Liver (tissue), 9 donors: Measurements from ENCODE around the gene TAOK2. TPM values are rescaled to one million over a fixed set of nuclear protein-coding genes. Genes with fewer than 3 reads are reported as not detected.

Experiments used
- DNase-seq: peaks from one replicate; pipeline ENCODE4 v3.0.0-alpha.2; 2017; ENCODE audit warnings: low spot score
- H3K27ac ChIP-seq, 2 donors: one replicate each; pipeline ENCODE4 v1.7.0; 2013; ENCODE audit warnings: inconsistent platforms in 2 of 2, low read length in 2 of 2, control low read depth in 1 of 2, low read depth in 1 of 2, mild to moderate bottlenecking in 1 of 2
- H3K27me3 ChIP-seq, 4 donors: one replicate each; pipeline versions ENCODE4 v1.6.1 to v1.7.0; 2013; ENCODE audit warnings: low read length in 3 of 4, inconsistent platforms in 1 of 4, mild to moderate bottlenecking in 1 of 4, moderate library complexity in 1 of 4; ENCODE audit not compliant: control insufficient read depth in 4 of 4, insufficient read depth in 4 of 4
- H3K36me3 ChIP-seq, 4 donors: one replicate each; pipeline versions ENCODE4 v1.6.1 to v1.7.0; 2013; ENCODE audit warnings: low read length in 3 of 4, mild to moderate bottlenecking in 3 of 4, low read depth in 1 of 4, moderate library complexity in 1 of 4; ENCODE audit not compliant: control insufficient read depth in 4 of 4, insufficient read depth in 3 of 4
- H3K4me1 ChIP-seq, 4 donors: one replicate each; pipeline versions ENCODE4 v1.6.1 to v1.7.0; 2013; ENCODE audit warnings: low read length in 3 of 4, mild to moderate bottlenecking in 3 of 4, moderate library complexity in 1 of 4; ENCODE audit not compliant: control insufficient read depth in 4 of 4, insufficient read depth in 4 of 4
- H3K4me3 ChIP-seq, 3 donors: one replicate each; pipeline versions ENCODE4 v1.6.1 to v1.7.0; 2013; ENCODE audit warnings: low read length in 3 of 3, control low read depth in 1 of 3, low read depth in 1 of 3, mild to moderate bottlenecking in 1 of 3
- H3K9ac ChIP-seq, 2 donors: one replicate each; pipeline ENCODE4 v1.7.0; 2013; ENCODE audit warnings: low read length in 2 of 2, mild to moderate bottlenecking in 2 of 2, moderate library complexity in 2 of 2, control low read depth in 1 of 2, low read depth in 1 of 2
- H3K9me3 ChIP-seq, 4 donors: one replicate each; pipeline versions ENCODE4 v1.6.1 to v1.7.0; 2013; ENCODE audit warnings: low read length in 3 of 4; ENCODE audit not compliant: control insufficient read depth in 4 of 4
- ATF3 ChIP-seq: IDR thresholded peaks from 2 replicates; pipeline ENCODE4 v1.6.1; 2016; ENCODE audit warnings: antibody characterized with exemption
- EGR1 ChIP-seq, 2 donors: IDR thresholded peaks; 2 replicates each; pipeline ENCODE4 v1.6.1; 2016 to 2018; ENCODE audit warnings: antibody characterized with exemption in 2 of 2, low read depth in 2 of 2
- FOXA1 ChIP-seq: IDR thresholded peaks from 2 replicates; pipeline ENCODE4 v1.6.1; 2016; ENCODE audit warnings: antibody characterized with exemption
- FOXA2 ChIP-seq: IDR thresholded peaks from 2 replicates; pipeline ENCODE4 v1.6.1; 2016; ENCODE audit warnings: antibody characterized with exemption
- GABPA ChIP-seq, 2 donors: IDR thresholded peaks in 1 of 2; conservative IDR thresholded peaks in 1 of 2; 2 replicates each; pipeline ENCODE4 v1.6.1; 2016; ENCODE audit warnings: antibody characterized with exemption in 2 of 2, mild to moderate bottlenecking in 1 of 2, moderate library complexity in 1 of 2
- NR2F2 ChIP-seq: IDR thresholded peaks from 2 replicates; pipeline ENCODE4 v1.6.1; 2016; ENCODE audit warnings: antibody characterized with exemption
- RAD21 ChIP-seq, 2 donors: IDR thresholded peaks; 2 replicates each; pipeline ENCODE4 v1.6.1; 2016; ENCODE audit warnings: antibody characterized with exemption in 2 of 2, mild to moderate bottlenecking in 2 of 2
- RXRA ChIP-seq, 2 donors: IDR thresholded peaks; 2 replicates each; pipeline ENCODE4 v1.6.1; 2017 to 2018; ENCODE audit warnings: antibody characterized with exemption in 2 of 2, mild to moderate bottlenecking in 1 of 2
- TAF1 ChIP-seq: conservative IDR thresholded peaks from 2 replicates; pipeline ENCODE4 v1.6.1; 2016; ENCODE audit warnings: antibody characterized with exemption, mild to moderate bottlenecking
- YY1 ChIP-seq: IDR thresholded peaks from 2 replicates; pipeline ENCODE4 v1.6.1; 2016; ENCODE audit warnings: antibody characterized with exemption, mild to moderate bottlenecking
- WGBS: extraction: QIAGEN DNeasy Blood & Tissue Kit; methylation state at CpG from one replicate; pipeline ENCODE4 v1.1.7; 2013; 5-methylcytosine and 5-hydroxymethylcytosine counted together
- polyA plus RNA-seq, 2 donors: library from polyadenylated mRNA; stranded (reverse) in 1 of 2; unstranded in 1 of 2; fragments of 200-250 nt in 1 of 2; fragments of >200 nt in 1 of 2; fragmentation: Nextera tagmentation in 1 of 2; extraction: Ambion mirVana in 1 of 2; gene quantifications; one replicate each; pipeline versions ENCODE4 v1.2.1 to v1.2.3, GENCODE V29; 2013 to 2015
- total RNA-seq, 2 donors: library from RNA; depleted of rRNA; stranded (reverse); fragments of >200 nt; gene quantifications; one replicate each; pipeline ENCODE4 v1.2.3, GENCODE V29; 2014
- TF ChIP-seq, protein P1 (sequence below): IDR thresholded peaks from 2 replicates; pipeline ENCODE4 v1.6.1; 2016; ENCODE audit warnings: antibody characterized with exemption, mild to moderate bottlenecking
- TF ChIP-seq, protein P2 (sequence below): IDR thresholded peaks from 2 replicates; pipeline ENCODE4 v1.6.1; 2016; ENCODE audit warnings: antibody characterized with exemption
- donor health status: healthy.
- donor health status: healthy.
- donor health status: healthy.
- donor health status: healthy.
- donor health status: healthy.

The TAOK2 gene
- total and polyA plus RNA-seq, 4 donors: 2.2 to 27.9 (median 16.0) TPM

DNA sequence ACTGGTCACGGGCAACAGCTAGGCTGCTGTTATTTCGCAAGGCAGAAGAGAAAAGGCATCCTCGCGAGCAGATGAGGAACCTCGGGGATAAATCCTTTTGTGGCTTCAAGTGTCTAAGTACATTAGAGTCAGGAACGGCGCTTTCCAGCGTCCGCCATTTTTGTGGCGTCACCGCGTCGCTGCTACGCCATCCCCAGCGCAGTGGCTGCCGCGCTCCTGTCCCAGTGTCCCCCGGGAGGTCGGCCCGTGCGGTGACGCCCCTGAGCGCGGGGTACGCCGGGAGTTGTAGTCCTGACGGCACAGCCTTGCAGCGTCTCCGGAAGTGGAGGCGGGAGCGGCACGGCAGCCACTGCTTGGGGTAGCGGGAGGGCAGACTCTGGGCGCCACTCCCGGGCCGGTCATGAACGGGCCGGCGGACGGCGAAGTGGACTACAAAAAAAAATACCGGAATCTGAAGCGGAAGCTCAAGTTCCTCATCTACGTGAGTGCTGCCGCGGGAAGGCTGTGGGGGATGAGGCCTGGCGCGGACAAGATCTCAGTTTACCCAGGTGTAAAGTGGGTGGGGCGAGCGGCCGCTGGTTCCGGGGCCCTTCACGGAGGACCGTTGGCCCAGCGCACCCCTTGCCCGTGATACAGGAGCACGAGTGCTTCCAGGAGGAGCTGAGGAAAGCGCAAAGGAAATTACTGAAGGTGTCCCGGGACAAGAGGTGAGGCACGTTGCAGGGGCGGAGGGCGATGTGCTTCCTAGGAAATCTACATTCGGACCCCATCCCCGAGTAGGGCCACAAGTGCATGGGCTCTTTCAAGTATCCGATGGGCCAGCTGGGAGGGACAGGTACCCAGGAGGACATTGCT, 22.5 kb downstream of the TAOK2 start, which contains the start of gene INO80E (continued):
- TF ChIP-seq, protein P1, sequence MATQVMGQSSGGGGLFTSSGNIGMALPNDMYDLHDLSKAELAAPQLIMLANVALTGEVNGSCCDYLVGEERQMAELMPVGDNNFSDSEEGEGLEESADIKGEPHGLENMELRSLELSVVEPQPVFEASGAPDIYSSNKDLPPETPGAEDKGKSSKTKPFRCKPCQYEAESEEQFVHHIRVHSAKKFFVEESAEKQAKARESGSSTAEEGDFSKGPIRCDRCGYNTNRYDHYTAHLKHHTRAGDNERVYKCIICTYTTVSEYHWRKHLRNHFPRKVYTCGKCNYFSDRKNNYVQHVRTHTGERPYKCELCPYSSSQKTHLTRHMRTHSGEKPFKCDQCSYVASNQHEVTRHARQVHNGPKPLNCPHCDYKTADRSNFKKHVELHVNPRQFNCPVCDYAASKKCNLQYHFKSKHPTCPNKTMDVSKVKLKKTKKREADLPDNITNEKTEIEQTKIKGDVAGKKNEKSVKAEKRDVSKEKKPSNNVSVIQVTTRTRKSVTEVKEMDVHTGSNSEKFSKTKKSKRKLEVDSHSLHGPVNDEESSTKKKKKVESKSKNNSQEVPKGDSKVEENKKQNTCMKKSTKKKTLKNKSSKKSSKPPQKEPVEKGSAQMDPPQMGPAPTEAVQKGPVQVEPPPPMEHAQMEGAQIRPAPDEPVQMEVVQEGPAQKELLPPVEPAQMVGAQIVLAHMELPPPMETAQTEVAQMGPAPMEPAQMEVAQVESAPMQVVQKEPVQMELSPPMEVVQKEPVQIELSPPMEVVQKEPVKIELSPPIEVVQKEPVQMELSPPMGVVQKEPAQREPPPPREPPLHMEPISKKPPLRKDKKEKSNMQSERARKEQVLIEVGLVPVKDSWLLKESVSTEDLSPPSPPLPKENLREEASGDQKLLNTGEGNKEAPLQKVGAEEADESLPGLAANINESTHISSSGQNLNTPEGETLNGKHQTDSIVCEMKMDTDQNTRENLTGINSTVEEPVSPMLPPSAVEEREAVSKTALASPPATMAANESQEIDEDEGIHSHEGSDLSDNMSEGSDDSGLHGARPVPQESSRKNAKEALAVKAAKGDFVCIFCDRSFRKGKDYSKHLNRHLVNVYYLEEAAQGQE: peak; percentile 58
- peak; percentile 15 to 47 for TF ChIP-seq RAD21 (IDR thresholded peaks at IDR 0.05)

DNA sequence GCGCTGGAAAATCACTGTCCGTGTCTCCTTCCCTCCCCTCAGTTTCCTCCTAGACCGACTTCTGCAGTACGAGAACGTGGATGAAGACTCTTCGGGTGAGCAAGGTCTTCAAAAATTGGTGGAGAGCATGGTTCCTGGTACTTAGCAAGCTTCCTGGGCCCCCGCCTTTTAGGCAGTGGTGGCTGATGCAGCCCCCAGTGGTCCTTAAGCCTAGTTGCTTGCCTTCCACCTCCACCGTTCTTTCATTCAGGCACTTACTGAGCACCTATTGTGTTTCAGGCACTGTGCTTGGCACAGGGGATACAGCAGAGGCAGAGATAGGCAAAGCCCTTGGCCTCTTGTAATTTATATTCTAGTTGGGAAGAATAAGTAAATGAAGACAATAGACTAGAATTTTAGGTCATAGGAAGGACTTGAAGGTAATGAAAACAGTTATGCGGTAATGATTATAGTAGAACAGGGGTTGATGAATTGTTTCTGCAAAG, 23.1 kb downstream of the TAOK2 start:
- peak overlapping the region; percentile 40 to 85 for H3K9ac ChIP-seq
- TF ChIP-seq RXRA (IDR thresholded peaks at IDR 0.05): no peak
- TF ChIP-seq NR2F2: no peak
- no peak for TF ChIP-seq EGR1 (IDR thresholded peaks at IDR 0.05; ENCODE audit: low read depth in 2 of 2)
- no peak for TF ChIP-seq TAF1
- TF ChIP-seq FOXA2: no peak
- no peak for TF ChIP-seq GABPA (IDR thresholded peaks at IDR 0.05 in 1 of 2, conservative IDR thresholded peaks at IDR 0.05 in 1 of 2)
- TF ChIP-seq FOXA1: no peak
- H3K4me1 ChIP-seq: peaks cover 2 to 26% (median 18%) of the 10 kb centered on the region in 4 donors
- DNase-seq: no peak
- H3K4me3 ChIP-seq: peak overlapping the region; percentile 65 to 98 (median 74)
- no peaks in the 10 kb centered on the region for H3K27me3 ChIP-seq
- 28% methylated on average over 9 of the region's 9 CpGs for WGBS
- no peak overlapping the region for H3K27ac ChIP-seq
- H3K36me3 ChIP-seq: peaks cover 0 to 22% (median 8%) of the 10 kb centered on the region in 4 donors
- no peaks in the 10 kb centered on the region for H3K9me3 ChIP-seq

DNA sequence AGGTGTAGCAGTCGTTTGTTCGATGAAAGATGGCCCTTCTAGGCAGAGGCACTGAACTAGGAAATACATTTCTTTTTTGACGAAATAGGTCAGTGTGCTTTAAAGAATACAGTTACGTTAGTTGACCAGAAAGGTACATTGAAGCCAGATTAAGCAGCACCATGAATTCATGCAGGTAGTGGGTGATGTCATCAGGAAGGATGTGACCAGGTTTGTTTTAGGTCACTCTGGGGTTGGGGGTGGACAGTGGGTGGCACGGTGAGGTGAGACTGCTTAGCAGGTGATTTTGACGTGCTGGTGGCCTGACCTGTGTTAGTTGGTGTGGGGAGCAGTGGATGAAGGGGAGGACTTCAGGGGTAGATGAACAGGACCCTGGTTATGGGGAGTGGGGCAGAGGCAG, 25.9 kb downstream of the TAOK2 start:
- 95% methylated on average over 6 of the region's 6 CpGs for WGBS
- Histone ChIP-seq H3K4me1 (peaks cover 0 to 17% (median 14%) of the 10 kb centered on the region in 4 donors), H3K27me3 (no peaks in the 10 kb centered on the region), H3K4me3 (no peak overlapping the region), H3K36me3 (peaks cover 0 to 10% (median 2%) of the 10 kb centered on the region in 4 donors), H3K9me3 (no peaks in the 10 kb centered on the region), H3K9ac (no peak overlapping the region), H3K27ac (no peak overlapping the region)
- TF ChIP-seq FOXA2 (no peak), RAD21 (IDR thresholded peaks at IDR 0.05) (no peak), YY1 (no peak), RXRA (IDR thresholded peaks at IDR 0.05) (no peak), ATF3 (no peak)
- TF ChIP-seq, protein P2, sequence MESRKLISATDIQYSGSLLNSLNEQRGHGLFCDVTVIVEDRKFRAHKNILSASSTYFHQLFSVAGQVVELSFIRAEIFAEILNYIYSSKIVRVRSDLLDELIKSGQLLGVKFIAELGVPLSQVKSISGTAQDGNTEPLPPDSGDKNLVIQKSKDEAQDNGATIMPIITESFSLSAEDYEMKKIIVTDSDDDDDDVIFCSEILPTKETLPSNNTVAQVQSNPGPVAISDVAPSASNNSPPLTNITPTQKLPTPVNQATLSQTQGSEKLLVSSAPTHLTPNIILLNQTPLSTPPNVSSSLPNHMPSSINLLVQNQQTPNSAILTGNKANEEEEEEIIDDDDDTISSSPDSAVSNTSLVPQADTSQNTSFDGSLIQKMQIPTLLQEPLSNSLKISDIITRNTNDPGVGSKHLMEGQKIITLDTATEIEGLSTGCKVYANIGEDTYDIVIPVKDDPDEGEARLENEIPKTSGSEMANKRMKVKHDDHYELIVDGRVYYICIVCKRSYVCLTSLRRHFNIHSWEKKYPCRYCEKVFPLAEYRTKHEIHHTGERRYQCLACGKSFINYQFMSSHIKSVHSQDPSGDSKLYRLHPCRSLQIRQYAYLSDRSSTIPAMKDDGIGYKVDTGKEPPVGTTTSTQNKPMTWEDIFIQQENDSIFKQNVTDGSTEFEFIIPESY: no peak
- no peak for DNase-seq
